GM18867 (cell line): ENCODE data around the gene COL9A3.

Source experiments
- ATAC-seq: cut with Tn5 transposase; IDR thresholded peaks from one replicate; pipeline ENCODE4 v1.9.1; 2021; ENCODE audit warnings: mild to moderate bottlenecking, moderate library complexity; ENCODE audit not compliant: unreplicated experiment

COL9A3 gene

DNA sequence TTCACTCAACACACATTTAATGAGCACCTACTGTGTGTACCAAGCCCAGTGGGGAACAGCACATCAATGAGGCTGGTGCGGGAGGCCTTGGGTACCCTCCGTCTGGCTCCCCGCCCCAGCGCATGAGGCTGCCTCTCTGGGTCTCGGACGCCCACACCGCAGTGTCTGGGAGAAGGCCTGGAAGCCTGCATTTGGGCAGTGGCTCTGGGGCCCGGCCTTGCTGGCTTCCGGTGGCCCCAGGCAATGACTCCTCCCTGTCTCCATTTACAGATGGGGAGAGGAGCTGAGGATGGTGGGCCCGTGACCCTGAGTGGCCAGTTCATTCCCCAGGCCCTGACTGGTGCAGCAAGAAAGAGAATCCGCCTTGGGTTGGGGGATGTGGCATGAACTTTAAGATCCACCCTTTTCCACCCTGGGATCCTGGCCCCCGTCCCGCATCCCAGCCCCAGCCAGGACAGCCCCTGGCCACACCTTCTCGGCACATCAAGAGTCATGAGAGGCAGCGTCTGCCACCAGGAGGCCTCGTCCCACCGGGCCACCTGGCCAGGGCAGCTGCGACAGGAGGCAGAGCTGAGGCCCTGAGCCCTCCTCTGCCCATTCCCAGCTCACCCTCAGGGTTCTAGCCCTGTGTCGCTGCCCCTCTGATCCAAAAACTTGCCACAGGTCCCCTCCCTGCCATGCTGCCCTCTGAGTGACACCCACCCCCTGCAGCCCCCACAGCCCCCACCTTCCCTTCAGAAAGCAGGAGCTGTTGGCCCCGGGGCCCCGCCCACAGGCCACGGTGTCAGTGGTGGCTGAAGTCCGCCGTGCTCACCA, 38.0 kb upstream of the COL9A3 start:
- no peak for ATAC-seq

DNA sequence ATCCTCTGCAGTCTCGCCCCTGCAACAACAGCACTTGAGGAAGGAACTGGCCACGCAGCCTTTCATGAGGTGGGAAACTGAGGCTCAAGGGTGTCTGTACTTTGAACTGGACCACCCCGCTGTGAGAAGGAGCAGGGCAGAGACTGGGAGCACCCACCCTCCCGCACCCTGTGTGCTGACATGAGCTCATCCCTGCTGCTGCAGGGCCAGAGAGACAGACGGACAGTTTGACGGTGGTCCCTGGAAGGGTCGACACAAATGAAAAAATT, 37.5 kb upstream of the COL9A3 start:
- ATAC-seq: no peak

DNA sequence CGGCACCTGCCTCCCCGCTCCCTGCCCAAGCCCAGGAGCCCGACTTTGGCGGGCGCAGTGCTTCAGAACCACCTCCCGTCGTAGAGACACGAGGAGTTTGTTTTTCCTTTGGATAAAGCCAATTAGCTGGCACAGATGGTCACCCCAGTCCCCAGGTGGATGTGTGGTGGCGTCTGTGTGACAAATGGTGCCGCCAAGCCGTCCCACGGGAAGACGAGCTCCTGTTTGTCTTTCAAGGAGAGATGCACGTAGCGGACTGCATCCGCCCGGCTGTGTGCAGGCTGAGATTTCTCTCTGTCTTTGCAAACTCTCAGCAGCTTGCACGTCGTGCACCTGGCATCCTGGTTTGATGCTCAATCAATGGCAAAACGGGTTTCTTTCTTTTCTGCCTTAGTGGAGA, 36.6 kb upstream of the COL9A3 start:
- no peak for ATAC-seq

DNA sequence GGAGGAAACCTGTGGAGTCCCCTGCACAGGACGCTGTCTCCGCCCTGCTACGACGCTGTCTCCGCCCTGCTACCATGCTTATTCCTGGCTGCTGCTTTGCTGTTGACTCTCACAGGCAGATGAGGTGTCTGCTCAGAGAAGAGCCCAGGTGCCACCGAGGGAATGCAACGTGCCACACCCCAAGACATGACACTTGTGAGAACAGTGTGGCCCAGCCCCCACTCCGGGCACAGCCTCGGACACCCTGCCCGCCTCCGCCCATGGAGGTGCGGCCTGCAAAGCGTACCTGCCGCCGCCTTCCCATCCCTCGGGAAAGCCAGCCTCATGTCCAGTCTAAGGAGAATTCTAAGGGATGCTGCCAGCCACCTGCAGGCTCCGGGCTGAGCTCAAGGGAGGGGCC, 36.2 kb upstream of the COL9A3 start:
- ATAC-seq: no peak

DNA sequence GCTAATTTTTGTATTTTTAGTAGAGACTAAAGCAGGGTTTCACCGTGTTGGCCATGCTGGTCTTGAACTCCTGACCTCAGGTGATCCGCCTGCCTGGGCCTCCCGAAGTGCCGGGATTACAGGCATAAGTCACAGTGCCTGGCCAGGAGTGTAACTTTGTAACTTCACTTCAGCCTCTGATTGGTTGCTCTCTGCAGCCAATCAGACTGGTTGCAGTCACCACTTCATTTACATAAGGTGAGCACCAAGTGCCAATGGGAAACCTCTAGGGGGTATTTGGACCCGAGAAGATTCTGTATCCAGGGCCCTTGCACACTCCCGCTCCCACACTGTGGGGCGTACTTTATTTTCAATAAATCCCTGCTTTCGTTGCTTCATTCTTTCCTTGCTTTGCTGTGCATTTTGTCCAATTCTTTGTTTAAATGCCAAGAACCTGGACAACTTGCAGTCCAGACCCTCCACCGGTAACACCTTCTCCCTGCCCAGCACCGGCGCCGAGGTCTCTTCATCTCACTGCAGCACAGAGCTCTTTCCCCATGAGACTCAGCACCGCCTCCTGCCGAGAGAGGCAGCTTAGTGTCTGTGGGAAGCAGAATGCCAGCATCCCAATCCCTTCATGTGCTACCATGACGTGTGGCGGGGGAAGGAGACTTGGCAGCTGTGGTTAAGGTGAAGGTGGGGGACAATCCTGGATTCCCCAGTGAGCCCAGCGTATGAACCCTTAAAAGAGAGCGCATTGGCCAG, 34.5 kb upstream of the COL9A3 start:
- ATAC-seq: no peak

DNA sequence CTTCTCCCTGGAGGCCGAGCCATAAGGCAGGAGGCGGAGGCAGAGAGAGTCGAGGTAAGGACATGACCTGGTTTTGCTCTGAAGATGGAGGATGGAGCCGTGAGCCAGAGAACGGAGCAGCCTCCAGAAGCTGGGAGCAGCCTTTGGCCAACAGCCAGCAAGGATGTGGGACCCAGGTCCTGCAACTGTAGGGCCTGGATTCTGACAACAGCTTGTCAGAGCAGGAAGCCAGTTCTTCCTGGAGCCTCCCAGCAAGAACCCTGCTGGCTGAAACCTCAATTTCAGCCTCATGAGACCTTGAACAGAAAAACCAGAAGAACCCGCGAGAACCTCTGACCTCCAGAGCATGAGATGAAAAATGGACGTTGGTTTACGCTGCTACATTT, 34.0 kb upstream of the COL9A3 start:
- ATAC-seq: no peak

DNA sequence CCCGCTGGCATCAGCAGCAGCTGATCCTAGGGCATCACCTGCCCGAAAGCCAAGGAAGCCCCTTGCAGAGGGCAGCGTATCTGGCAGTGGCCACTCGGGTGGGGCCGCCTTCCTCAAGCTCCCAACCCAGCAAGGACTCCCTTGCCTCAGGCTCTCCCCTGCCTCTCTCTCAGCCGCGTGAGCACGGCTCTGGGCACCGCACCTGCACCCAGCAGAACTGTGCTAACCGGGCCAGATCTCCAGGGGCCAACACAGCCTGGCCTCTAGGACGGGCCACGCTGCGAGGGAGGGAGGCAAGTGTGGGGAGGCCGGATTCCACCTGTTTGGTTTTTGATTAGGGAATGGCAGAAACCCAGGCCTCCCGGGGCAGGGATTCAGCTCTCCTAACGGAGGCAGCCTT, 32.4 kb upstream of the COL9A3 start:
- no peak for ATAC-seq

DNA sequence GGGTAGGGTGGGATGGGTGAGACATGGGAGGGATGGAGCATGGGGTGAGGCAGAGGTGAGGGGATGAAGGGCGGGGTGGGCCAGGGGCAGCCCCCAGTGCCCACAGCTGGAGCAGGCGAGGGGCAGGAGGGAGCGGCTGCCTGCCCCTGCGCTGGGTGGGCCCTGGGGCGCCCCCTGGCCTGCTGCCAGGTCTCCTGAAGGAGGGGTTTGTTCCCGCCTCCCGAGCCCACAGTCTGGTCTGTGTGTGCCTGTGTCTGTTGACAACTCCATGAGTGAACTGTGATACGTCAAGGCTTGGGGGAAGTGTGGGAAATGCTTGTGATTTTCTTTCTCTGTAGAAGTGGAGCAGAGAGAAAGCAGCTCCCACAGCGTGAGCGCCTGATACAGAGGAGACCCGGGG, 31.5 kb upstream of the COL9A3 start:
- ATAC-seq: no peak

DNA sequence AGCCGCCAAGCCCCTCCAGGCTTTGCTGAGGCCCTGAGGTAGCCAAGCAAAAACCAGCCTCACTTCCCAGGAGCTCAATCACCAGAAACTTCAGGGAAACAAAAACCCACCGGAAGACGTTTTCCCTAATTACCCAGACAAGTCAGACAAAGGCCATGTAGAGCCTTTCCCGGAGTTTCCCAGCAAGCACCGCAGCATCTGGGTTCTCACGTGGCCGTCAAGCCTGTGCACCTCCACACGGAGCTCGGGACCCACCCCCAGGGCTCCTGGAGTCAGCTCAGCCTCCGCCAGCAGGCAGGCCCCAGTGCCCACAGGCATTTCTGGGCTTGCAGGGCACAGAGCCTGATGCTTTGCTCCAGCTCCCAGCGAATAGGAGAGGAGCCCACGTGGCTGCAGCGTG, 30.7 kb upstream of the COL9A3 start:
- no peak for ATAC-seq

DNA sequence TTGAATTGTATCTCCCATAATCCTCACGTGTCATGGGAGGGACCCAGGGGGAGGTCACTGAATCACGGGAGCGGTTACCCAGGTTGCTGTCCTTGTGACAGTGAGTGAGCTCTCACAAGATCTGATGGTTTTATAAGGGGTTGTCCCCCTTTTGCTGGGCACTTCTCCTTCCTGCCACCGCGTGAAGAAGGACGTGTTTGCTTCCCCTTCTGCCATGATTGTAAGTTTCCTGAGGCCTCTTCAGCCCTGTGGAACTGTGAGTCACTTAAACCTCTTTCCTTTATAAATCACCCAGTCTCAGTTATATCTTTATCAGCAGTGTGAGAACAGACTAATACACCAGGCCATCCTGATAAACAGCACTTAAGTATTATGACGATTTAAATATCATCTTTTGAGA, 29.5 kb upstream of the COL9A3 start:
- no peak for ATAC-seq

DNA sequence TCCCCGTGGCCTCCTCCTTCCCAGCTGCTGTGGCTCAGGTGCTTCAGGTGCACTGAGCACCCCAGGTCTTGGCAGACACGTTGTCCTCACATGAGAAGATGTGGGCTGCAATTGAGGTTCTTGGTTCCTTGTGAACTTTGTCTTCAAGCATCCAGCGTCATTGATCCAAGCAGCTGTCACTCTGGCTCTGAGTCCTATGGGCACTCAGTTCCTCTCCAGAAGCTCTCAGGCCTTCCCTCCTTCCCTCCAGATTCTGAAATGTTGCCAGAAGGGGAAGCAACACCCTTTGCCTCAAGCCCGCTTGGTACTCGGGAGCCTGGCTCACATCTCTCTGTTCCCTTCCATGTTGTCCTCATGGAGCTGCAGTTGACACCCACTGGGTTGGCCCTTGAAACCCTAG, 29.0 kb upstream of the COL9A3 start:
- ATAC-seq: no peak

DNA sequence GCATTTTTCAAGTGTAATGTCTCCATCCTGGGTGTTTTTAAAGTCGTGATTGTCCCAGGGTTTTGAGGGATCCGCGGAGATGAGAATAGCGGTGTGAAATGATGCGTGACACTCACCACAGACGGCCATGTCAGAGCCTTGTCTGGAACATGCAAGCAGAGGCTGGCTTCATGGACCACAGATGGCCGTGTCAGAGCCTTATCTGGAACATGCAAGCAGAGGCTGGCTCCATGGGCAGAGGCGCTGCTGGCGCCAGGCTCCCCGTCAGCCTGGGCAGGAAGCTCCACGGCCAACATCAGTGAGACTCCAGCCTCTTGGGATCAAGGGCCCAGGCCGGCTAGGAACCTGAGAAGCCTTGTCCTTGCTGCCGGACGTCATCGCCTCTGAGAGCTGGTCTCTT, 28.2 kb upstream of the COL9A3 start:
- no peak for ATAC-seq

DNA sequence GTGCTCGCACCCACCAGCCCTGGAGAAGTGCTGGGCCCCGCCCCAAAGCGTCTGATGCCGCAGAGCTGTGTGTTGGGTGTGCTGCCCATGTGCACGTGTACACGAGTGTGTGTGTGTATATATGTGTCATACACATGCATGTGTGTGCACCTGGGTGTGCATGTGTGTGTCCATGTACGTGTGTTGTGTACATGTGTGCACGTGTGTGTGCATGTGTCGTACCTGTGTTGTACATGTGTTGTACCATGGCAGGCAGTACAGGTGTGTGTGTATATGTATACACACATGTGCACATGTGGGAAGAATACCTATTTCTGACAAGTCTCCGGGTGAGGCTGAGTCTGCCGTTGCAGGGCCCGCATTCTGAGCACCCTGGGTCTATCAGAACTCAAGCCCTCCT, 26.8 kb upstream of the COL9A3 start:
- ATAC-seq: no peak

DNA sequence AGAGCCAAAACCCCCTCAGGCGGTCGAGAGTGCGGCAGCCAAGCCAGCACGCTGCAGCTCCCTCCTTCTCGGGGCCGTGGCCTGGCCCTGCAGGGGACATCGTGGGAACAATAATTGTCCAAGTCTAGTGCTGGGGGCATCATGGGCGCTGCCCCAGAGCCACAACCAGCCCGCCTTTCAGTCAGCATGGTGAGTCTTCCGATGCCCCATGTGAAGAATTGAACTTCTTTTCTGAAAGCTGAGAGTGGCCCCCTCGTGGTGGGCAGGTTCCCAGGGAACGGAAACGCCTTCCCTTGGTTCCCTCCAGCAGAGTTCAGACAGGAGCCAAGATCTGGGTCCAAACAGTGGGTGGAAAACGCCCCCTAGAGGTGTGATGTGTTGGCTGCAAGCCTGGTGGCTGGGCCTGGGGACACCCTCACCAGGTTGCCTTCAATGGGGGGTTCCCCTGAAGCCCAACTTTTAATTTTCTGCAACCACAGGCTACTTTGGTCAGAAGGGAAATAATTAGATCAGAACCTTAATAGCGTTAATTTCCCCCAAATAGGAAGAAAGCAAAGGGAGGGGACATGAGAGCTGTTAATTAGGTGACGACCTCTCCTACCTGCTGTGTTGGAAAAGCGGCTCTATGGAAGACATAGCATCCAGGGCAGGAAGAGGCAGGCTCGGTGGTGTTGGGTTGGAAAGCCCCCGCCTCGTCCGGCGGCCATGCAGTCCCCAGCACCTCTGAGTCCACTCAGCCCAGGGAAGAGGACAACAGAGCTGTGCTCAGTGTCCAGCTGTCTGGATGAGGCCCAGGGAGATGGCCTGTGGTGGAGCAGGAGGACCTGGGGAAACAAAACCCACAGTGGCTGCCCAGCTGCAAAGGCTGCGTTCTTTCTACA, 25.3 kb upstream of the COL9A3 start:
- no peak for ATAC-seq

DNA sequence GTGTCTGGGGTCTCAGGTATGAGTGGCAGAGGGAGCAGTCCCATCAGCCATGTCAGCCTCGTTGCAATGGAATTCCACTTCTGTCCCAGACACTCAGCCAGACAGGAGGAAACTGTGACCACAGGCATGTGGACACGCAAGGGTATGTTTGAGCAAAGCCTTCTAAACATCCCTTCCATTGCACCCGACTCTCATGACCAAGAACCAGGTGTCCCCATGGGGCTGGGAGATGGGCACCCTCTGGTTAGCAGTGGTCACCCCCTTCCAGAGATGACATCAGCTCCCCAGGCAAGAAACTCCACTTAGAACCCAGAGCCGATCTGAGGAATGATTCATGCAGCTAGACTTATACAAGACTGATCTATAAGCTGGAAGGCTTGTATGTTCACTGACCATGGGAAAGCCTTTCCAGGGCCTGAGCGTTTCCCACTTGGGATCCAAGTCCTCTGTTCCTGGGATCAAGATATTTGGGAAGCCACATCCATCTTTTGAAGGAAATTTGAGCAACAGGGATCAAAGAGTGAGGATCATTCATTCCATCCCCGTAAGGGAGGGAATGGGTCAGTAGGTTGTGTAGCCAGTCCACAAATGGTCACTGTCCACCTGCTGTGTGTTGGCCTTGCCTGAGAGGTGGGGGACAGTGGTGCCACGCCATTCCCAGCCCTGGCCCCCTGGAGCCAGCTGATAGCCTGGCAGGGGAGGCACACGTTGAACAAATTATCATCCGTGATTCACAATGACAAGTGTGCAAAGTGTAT, 24.5 kb upstream of the COL9A3 start:
- ATAC-seq: no peak

DNA sequence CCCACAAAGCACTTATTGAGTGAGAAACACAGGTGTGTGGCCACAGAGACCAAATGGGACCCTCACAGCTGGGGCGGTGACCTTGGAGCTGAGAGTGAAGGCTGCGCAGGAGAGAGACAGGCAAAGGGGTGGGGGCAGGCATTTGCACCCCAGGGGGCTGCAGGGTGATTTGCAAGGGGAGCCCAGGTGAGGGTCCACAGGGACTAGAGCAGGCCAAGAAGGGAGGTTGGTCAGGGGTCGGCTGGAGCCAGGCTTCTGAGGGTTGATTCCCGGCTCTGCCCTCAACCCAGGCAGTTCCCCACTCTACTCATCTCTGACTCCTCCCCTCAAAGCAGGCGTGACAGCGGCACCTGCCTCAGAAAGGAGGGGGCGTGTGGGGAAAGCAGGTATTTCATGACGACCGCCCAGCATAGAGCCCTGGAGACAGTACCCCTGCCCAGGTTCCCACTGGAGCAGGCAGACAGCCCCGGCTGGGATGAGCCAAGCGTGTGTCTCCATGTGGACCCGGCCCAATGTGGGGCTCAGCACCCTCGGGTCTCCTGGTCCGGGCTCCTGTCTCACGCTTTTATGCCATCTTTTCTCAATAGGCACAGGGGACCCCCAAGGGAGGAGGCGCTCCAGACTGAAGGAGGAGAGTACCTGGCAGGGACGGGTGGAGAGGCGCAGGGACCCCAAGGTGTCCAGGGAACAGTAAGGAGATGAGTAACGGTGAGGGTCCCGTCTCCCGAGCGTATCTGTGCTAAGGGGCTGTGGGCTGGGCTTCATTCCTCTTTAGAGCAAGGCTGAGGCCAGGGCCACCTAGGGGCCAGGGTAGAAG, 23.7 kb upstream of the COL9A3 start:
- ATAC-seq: no peak

DNA sequence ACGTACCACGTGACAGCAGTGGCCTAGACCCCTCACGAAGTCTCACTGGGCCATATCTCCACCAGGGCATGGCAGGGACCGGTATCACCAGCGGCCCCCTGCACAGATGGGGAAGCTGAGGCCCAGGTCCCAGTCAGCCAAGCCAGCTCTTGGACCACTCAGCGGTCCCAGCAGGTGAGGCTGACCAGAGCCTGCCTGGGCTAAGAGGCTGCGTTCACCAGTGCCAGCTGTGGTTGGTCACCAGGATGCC, 23.2 kb upstream of the COL9A3 start:
- no peak for ATAC-seq

DNA sequence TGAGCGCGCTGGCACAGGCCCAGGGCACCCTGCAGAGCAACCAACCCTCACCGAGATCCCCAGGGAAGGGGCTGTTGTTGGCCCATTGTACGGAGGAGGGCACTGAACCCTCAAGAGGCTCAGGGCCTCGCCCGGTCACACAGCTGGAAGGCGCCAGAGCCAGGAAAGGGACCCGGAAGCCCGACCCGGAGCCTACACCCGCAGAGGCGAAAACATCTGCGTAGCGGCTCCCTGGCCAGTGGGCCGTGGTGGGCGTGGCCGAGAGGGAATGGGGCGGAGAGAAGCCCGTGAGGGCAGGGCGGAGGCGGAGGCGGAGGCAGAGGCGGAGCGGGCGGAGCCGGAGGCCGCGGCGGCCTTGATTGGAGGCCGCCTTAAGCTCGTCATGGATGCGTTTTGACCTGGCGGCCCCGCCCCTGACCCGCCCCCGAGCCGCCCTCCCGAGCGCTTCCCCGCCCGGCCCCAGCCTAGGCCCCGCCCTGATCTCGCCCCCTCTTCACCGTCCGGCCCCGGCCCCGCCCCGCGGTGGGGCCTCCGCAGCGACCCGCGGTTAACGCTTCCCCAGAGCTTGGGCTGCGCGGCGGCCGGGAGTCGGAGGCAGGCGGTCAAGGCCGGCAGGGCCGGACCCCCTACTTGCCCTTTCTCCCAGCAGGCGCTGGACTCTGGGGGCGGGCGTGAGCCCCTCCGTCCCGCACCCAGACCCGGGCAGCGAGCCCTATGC, 22.7 kb upstream of the COL9A3 start:
- peak; percentile 66 for ATAC-seq

DNA sequence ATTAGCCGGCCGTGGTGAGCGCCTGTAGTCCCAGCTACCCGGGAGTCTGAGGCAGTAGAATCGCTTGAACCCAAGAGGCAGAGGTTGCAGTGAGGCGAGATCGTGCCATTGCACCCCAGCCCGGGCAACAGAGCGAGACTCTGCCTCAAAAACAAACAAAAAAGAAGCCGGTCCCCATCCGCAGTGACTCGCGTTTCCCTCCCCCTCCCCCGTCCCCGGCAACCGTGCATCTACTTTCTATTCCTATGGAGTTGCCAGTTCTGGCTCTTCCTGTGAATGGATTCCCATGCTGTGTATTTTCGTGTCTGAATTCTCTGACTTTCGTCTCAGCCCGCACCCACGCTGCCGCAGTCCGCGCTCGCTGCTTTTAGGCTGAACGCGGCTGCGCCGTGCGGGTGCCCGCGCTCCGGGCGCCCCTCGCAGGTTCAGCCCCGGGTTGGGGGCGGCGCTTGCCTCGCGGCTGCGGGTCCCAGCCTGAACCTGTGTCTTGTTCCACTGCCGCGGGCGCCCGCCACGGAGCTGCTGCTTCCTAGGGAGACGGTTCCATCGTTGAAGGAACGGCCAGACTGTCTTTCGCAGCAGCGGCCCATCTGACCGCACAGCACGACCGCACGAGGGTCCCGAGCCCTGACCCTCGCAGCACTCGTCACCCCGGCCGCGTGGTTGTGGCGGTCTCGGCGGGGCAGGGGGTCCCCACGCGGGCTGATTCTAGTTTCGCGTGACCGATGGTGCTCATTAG, 21.7 kb upstream of the COL9A3 start:
- no peak for ATAC-seq
